Retinal pigment epithelial cell (primary cell): ENCODE data around the gene CDYL2.
"Not testable (repeated sequence)": the region's sequence is repeated elsewhere in the genome, so short reads cannot be mapped to it uniquely, and the experiment has no call there.

Experiments
- DNase-seq: peaks from one replicate; pipeline ENCODE4 v3.0.0-alpha.2; 2010; ENCODE audit warnings: low read depth
- H3K4me3 ChIP-seq: 2 replicates; pipeline ENCODE4 v1.5.1; 2011; ENCODE audit warnings: mild to moderate bottlenecking, low read length, control low read depth, moderate library complexity
- CTCF ChIP-seq: conservative IDR thresholded peaks from 2 replicates; pipeline ENCODE4 v1.5.1; 2011; ENCODE audit warnings: low read depth, low read length, control low read depth, inconsistent platforms

Gene CDYL2

GRCh38 chr16:80739523-80739922 lies 64.9 kb downstream of the CDYL2 start:
- no peak for DNase-seq
- no peak overlapping the region for H3K4me3 ChIP-seq
- TF ChIP-seq CTCF = no peak

- DNase-seq = no peak
- H3K4me3 ChIP-seq = no peak overlapping the region
- TF ChIP-seq CTCF = no peak
These were observed 65.9 kb downstream of the CDYL2 start for GRCh38 chr16:80738521-80738920.

GRCh38 chr16:80735846-80736245 lies 68.6 kb downstream of the CDYL2 start:
- DNase-seq = no peak
- no peak for TF ChIP-seq CTCF
- H3K4me3 ChIP-seq = no peak overlapping the region

- TF ChIP-seq CTCF = no peak
- H3K4me3 ChIP-seq = no peak overlapping the region
- DNase-seq = no peak
These were observed 71.0 kb downstream of the CDYL2 start for GRCh38 chr16:80733407-80733806.

GRCh38 chr16:80731915-80732314 lies 72.5 kb downstream of the CDYL2 start:
- no peak overlapping the region for H3K4me3 ChIP-seq
- TF ChIP-seq CTCF = no peak
- no peak for DNase-seq

- not testable (repeated sequence) for DNase-seq, H3K4me3 ChIP-seq
These were observed 77.2 kb downstream of the CDYL2 start for GRCh38 chr16:80727066-80727763.

- no peak for TF ChIP-seq CTCF
- H3K4me3 ChIP-seq = no peak overlapping the region
- DNase-seq = peak; percentile 79
These were observed 78.7 kb downstream of the CDYL2 start for GRCh38 chr16:80725566-80726162.

- TF ChIP-seq CTCF = no peak
- no peak for DNase-seq
- H3K4me3 ChIP-seq = no peak overlapping the region
These were observed 80.4 kb downstream of the CDYL2 start for GRCh38 chr16:80723981-80724380.
